GM12872 (cell line): ENCODE measurements around the gene BPIFA2.

ENCODE experiments used
- TF ChIP-seq, protein P1 (sequence below): IDR thresholded peaks from 3 replicates; pipeline ENCODE4 v1.5.1; 2011; ENCODE audit warnings: low read depth, mild to moderate bottlenecking, low read length, moderate library complexity; ENCODE audit not compliant: insufficient read depth

BPIFA2 gene

GRCh38 chr20:33167859-33168258 lies at the start of gene BPIFA2:
Gene BPIFA2 (plus strand): TSS chr20:33168159. CDS start chr20:33169146, 987 bp downstream.
- TF ChIP-seq, protein P1, sequence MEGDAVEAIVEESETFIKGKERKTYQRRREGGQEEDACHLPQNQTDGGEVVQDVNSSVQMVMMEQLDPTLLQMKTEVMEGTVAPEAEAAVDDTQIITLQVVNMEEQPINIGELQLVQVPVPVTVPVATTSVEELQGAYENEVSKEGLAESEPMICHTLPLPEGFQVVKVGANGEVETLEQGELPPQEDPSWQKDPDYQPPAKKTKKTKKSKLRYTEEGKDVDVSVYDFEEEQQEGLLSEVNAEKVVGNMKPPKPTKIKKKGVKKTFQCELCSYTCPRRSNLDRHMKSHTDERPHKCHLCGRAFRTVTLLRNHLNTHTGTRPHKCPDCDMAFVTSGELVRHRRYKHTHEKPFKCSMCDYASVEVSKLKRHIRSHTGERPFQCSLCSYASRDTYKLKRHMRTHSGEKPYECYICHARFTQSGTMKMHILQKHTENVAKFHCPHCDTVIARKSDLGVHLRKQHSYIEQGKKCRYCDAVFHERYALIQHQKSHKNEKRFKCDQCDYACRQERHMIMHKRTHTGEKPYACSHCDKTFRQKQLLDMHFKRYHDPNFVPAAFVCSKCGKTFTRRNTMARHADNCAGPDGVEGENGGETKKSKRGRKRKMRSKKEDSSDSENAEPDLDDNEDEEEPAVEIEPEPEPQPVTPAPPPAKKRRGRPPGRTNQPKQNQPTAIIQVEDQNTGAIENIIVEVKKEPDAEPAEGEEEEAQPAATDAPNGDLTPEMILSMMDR, result no peak

DNA sequence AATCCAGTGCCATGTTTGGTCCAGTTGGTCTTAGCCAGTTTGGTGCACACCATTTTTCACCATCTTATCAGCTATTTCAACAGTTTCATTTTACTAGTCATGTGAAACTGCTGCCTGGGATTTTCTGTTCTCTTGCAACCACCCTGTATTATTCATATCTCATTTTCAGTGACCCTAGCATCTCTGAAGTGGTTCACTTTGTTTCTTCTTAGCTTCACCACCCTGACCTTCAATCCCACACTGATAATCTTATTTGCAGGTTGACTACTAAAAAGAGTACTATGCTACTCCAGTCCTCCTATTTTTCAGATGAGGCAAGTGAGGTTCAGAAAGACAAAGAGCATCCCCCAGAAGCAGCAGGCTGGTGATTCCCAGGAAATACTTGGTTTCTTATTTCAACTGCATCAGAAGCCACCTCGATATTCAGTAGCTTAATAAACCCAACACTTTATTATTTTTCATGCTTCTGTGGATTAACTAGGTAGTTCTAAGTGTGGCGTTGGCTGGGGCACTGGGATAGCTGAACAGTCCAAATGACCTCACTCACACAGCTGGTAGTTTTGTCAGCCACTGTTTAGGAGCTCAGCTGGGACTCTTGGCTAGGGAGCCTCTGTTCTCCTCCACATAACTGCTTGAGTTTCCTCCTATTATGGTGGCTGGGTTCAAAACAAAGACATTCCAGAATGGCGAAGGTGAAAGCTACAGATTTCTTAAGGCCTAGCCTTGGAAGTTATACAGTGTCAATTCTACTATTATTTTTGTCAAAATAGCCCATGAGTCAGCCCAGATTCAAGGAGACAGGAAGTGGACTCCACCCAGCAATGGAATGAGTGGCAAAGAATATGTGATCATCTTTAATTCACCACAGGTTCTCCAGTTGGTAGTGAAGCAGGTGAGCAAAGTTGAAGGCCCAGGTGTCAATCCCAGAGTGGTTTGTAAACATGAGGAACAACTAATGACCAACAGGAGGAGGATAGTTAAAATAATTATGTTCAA lies 47.9 kb upstream of the BPIFA2 start:
- TF ChIP-seq, protein P1, result no peak

DNA sequence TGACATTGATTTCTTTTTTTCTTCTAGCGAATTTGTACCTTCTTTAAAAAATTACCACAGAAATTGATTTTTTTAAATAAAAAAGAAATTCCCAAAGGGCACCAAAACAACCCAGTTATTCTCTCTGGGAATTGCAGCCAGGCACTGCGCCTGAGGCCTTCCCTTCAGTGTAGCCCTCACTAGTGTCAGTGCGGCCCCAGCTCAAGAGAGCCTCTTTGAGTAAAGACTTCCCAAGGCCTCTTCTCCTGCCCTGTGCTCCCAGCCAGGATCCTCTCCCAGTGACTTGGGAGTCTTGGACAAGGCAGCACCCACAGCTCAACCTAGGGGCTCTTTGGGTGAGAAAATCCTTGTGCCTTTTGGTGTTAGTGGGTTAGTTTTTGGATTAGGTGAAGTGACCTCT lies 47.0 kb upstream of the BPIFA2 start:
- TF ChIP-seq, protein P1, result no peak

DNA sequence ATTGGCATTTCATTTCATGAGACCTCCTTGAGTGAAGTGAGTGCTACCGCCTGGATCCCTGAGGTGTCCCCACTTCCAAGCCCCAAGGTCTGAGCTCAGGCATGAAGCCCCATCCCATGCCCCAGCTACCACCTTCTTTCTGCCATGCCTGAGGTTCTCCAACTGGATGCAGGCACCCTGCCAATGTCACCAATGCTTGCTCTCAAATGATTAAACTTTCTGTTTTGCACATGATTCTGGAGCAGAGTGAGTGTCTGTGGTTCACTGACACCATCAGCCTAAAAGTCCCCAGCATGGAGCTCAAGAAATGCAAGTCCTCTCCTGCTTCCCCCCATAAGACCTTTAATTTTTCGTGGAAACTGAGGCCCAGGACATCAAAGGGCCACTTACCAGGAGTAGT lies 43.7 kb upstream of the BPIFA2 start:
- TF ChIP-seq, protein P1, result no peak

DNA sequence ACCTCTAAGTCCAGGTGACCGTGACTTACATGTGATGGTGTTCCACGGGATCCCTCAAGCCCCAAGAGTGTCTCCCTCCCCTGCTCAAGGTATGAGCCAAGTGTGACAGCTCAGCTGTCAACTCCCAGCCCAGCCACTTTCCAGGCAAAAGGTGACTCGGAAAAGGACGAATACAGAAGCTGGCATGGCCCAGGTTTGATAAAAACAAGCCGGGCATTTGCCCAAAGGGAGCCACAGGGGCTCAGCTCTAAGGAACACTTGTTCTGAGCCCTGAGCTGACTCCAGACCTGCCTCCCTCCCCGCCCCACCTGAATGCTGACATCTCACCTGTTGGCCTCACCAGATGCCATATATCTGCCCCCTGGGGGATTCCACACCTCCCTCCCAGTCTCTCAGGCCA lies 43.0 kb upstream of the BPIFA2 start:
- TF ChIP-seq, protein P1, result no peak

- TF ChIP-seq, protein P1, result no peak
Observed at GRCh38 chr20:33125983-33126382, 42.0 kb upstream of the BPIFA2 start.

- TF ChIP-seq, protein P1, result no peak
Observed at GRCh38 chr20:33127422-33128097, 40.4 kb upstream of the BPIFA2 start.
